Astrocyte (in vitro differentiated cells and primary cell): ENCODE data around the gene PPM1M.

ENCODE experiments used
- CTCF ChIP-seq: IDR thresholded peaks from 2 replicates; pipeline ENCODE4 v1.5.1; 2011; ENCODE audit warnings: low read depth, mild to moderate bottlenecking, inconsistent platforms, low read length, moderate library complexity; ENCODE audit not compliant: insufficient read depth
- EZH2 ChIP-seq: IDR thresholded peaks from 2 replicates; pipeline ENCODE4 v1.6.1; 2012; ENCODE audit warnings: mild to moderate bottlenecking, low read length, inconsistent platforms; ENCODE audit not compliant: insufficient read depth

DNA sequence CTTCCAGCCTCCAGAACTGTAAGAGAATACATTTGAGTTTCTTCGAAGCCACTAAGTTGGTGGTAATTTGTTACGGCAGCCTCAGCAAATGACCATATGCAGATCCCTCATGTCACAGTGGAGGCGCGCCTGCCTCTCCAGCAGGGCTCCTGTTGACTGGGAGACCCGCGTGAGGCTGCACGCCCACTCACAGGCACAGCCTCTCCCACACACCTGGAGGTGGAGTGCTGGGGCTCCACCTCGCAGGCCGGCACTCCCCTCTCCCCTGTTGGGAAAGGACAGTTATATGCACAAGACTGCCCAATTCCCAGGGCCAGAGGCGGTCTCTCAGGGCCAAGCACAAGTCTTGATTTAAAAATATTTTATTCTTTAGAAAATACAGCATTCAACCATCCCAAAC is 17.3 kb upstream of the PPM1M start:
- TF ChIP-seq CTCF (no peak), EZH2 (no peak)
